NCI-H345 treated with DMSO at 0.1 percent for 48 hours (cell line): ENCODE measurements around the gene CD19.
"Not testable (repeated sequence)": the region's sequence is repeated elsewhere in the genome, so short reads cannot be mapped to it uniquely, and the experiment has no call there.

Experiments used
- DNase-seq: peaks from one replicate; lab custom pipeline; 2025; ENCODE audit not compliant: unreplicated experiment; lab: John Stamatoyannopoulos, UW

Gene CD19

DNA sequence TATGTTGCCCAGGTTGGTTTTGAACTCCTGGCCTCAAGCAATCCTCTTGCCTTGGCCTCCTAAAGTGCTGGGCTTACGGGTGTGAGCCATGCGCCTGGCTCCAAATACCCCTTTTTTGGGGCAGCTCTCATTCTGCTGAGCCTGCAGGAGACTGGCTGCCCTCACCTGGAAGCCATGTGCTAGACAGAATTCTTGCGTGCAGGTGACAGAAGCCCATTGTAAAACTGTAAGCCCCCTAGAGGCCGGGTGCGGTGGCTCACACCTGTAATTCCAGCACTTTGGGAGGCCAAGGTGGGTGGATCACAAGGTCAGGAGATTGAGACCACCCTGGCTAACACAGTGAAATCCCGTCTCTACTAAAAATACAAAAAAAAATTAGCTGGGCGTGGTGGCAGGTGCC lies 48.6 kb downstream of the CD19 start:
- not testable (repeated sequence) for DNase-seq

DNA sequence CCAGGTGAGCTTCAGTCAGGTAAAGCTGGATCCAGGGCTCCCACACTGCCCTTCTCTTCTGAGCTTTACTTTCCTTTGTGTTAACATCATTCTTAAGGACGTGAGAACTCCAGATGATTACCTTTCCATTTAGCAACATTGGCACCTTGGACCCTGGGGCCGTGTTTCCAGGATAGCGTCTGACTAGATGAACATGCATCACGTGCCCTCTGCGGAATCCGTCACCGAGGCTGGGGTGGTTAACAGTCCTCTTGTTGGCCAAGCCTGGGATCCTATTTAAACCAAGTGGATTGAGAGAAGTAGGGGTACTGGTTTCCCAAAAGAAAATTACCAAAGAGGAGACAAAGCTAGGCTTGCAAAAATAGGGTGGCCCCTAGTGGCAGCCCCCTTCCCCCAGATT lies 49.2 kb downstream of the CD19 start:
- DNase-seq = no peak

DNA sequence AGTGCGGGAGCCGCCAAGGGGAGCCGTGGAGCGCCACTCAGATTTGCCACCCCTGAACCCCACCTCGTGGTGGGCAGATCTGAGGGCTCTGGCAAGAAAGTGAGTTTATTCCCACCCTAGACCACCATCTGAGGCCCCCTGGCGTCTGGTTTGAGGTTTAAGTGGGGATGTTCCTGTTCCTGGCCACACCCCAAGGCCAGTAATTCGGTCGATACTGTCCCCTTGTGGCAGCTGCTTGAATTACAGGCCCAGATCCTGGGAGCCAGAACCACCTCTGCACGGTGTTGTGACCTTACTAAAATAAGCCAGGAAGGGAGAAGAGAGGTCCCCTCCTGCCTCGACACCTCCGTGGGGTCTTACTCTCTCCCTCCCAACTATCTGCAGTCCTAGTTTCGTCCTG lies 49.7 kb downstream of the CD19 start:
- no peak for DNase-seq

DNA sequence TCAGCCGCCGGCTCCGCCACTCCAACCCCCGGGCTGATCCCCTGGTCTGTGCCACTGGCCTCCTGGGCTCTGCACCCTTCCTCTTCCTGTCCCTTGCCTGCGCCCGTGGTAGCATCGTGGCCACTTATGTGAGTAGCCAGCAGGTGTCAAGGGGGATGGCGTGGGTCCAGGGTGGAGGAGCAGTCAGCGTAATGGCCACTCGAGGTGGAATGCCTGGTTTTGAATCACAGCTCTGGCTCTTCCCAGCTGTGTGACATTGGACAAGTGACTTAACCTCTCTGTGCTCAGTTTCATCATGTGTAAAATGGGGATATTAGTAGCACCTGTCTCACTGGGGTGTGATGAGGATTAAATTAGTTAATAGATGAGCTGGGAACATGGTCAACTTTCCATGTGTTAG lies 50.6 kb downstream of the CD19 start:
- DNase-seq = no peak

DNA sequence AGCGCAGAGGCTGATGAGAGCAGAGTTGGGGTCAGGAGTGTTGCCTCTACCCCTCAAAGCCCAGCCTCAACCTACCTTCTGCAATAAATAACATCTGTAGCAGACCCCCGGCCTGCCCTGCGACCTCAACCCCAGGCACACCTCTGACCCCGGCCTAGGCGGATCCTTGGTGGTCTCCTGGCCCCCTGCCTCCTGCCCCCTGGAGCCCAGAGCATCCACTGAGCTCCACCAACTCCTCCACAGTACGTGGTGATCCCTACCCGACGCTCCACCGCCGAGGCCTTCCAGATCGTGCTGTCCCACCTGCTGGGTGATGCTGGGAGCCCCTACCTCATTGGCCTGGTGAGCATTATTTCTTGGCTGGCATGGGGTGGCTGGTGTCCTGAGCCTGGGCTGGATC lies 51.2 kb downstream of the CD19 start:
- DNase-seq = no peak

DNA sequence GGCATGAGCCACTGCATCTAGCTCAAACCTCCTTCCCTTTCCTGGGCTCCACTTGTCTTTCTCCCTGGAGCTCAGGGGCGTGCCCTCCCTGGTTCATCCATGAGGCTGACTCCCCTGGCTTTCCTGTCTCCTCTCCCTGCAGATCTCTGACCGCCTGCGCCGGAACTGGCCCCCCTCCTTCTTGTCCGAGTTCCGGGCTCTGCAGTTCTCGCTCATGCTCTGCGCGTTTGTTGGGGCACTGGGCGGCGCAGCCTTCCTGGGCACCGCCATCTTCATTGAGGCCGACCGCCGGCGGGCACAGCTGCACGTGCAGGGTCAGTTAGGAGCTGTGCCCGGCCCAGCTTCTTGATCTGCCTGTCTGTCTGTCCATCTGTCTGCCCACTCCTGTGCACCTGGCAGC lies 51.9 kb downstream of the CD19 start:
- no peak for DNase-seq

DNA sequence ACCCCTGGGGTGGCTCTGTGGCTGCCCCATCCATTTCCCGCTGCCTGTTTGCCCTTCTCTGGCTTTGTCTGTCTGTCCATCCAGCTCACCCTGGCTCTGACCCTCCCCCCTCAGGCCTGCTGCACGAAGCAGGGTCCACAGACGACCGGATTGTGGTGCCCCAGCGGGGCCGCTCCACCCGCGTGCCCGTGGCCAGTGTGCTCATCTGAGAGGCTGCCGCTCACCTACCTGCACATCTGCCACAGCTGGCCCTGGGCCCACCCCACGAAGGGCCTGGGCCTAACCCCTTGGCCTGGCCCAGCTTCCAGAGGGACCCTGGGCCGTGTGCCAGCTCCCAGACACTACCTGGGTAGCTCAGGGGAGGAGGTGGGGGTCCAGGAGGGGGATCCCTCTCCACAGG lies 52.3 kb downstream of the CD19 start:
- DNase-seq = no peak

DNA sequence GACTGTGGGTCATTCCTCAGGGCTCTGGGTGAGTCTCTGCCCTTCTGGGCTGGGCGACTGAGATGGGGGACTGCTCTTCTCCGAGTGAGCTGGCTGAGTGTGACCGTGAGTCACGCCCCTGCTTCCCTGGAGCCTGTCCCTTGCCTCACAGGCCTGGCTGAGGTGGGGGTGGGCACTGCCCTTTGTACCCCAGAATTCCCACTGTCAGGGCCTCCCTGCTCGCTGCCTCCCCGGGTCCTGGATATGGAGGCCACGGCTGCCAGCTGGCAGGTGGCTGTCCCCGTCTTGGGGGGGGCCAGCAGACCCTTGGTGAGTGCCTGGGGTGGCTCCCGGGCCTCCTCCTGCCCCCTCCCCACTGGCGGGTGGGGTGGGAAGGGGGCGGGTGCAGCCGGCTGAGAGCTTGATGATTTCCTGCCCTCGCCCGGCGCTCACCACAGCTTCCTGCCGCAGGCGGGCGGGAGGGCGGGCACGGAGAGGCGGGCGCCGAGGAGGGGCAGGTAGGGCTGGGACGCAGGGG lies 52.9 kb downstream of the CD19 start, which contains the start of gene LAT:
Gene LAT (plus strand): TSS at position 434 of the 517 bp plus-strand sequence. CDS start 366 bp downstream, outside the sequence.
- no peak for DNase-seq

DNA sequence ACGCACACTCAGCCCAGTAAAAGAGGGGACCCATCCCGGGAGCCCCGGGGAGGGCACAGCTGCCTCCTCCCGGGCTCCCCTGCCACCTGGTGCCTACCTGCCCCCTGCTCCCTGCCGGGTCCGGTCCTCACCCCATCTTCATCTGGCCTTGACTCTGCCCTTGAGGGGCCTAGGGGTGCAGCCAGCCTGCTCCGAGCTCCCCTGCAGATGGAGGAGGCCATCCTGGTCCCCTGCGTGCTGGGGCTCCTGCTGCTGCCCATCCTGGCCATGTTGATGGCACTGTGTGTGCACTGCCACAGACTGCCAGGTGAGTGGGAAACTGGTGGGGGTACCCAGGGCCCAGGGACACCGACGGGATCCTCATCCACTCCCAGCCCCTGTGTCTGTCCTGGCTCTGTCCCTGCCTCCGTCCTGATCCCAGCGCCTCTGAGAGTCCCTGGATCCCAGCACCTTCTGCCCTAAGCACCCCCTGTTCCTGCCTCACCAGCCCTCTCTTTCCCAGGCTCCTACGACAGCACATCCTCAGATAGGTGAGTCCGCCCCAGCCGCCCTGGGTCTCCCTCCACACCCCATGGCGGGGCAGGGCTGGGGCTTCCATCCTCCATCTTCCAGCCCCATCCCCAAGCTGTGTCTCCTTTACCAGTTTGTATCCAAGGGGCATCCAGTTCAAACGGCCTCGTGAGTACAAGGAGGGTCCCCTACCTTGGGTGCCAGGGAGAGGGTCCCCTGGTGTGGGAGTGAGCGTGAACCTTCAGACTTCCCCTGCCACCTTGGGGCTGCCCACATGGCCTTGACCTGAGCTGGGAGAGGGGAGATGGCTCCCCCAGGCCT lies 53.7 kb downstream of the CD19 start:
- no peak for DNase-seq

DNA sequence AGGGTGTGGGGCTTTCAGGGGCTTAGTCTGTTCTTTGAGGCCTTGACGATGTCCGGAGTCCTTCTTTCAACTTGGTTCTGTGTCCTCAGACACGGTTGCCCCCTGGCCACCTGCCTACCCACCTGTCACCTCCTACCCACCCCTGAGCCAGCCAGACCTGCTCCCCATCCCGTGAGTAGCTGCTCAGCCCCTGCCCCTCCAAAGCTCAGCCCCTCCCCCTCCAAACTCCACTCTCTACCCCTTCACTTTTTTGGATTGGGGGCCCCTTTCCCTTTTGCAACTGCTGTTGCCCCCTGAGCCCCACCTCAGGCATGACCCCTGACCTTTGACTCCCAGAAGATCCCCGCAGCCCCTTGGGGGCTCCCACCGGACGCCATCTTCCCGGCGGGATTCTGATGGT lies 54.3 kb downstream of the CD19 start:
- no peak for DNase-seq

DNA sequence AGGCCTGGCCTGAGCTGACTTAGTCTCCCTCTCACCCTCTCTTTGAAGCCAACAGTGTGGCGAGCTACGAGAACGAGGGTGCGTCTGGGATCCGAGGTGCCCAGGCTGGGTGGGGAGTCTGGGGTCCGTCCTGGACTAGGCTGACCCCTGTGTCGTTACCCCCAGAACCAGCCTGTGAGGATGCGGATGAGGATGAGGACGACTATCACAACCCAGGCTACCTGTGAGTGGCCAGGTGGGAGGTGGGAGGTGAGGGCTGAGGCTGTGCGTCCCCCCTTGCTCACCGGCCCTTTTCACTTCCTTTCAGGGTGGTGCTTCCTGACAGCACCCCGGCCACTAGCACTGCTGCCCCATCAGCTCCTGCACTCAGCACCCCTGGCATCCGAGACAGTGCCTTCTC lies 54.7 kb downstream of the CD19 start:
- DNase-seq = no peak

DNA sequence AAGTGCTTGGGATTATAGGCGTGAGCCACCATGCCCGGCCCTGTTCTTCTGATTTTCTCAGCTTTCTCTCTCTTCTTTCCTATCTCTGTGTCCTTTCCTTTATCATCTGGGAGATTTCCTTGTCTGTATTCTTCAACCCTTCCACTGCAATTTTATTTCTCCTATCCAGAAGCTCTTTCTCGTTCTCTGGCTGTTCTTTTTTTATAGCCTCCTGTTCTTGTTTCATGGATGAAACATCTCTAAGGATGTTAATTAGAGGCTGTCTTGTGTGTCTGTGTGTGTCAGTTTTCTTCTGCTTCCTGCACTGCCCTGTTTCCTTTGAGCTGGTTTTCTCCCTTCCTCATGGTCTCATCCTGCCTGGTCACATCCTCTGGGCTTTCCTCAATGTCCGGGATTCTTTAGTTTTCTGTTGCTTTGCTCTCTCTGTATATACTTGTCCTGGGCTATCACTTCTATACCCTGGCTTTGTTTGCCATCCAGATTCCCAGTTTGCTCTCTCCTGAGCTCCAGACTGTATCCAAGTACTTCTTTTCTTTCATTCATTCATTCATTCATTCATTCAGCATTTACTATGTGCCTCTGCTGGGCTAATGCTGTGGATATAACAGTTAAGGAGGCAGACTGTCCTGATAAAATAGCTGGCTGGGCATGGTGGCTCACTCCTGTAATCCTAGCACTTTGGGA lies 55.5 kb downstream of the CD19 start:
- no peak for DNase-seq
